ENCODE results near the gene MRPS6. TPM values are rescaled to one million over a fixed set of nuclear protein-coding genes. Genes with fewer than 3 reads are reported as not detected.

MRPS6 gene
- total RNA-seq, 1 experiment from 2014 or later: 55.1 TPM

GRCh38 chr21:34189506-34189905, 116.1 kb downstream of the MRPS6 start (continued):
- TF ChIP-seq, protein P1, sequence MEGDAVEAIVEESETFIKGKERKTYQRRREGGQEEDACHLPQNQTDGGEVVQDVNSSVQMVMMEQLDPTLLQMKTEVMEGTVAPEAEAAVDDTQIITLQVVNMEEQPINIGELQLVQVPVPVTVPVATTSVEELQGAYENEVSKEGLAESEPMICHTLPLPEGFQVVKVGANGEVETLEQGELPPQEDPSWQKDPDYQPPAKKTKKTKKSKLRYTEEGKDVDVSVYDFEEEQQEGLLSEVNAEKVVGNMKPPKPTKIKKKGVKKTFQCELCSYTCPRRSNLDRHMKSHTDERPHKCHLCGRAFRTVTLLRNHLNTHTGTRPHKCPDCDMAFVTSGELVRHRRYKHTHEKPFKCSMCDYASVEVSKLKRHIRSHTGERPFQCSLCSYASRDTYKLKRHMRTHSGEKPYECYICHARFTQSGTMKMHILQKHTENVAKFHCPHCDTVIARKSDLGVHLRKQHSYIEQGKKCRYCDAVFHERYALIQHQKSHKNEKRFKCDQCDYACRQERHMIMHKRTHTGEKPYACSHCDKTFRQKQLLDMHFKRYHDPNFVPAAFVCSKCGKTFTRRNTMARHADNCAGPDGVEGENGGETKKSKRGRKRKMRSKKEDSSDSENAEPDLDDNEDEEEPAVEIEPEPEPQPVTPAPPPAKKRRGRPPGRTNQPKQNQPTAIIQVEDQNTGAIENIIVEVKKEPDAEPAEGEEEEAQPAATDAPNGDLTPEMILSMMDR (IDR thresholded peaks at IDR 0.05 in 2 of 3, conservative IDR thresholded peaks at IDR 0.05 in 1 of 3; ENCODE audit: borderline replicate concordance in 1 of 3, insufficient read depth in 1 of 3, low read depth in 2 of 3, low read length in 2 of 3): no peak
- TF ChIP-seq SP1 (IDR thresholded peaks at IDR 0.05; ENCODE audit: low read depth) (no peak), ZBTB33 (IDR thresholded peaks at IDR 0.05; ENCODE audit: extremely low read depth, insufficient replicate concordance, low read length) (no peak), TCF7L2 (IDR thresholded peaks at IDR 0.05; ENCODE audit: borderline replicate concordance, extremely low read depth, insufficient read depth, insufficient read length) (no peak)

DNA sequence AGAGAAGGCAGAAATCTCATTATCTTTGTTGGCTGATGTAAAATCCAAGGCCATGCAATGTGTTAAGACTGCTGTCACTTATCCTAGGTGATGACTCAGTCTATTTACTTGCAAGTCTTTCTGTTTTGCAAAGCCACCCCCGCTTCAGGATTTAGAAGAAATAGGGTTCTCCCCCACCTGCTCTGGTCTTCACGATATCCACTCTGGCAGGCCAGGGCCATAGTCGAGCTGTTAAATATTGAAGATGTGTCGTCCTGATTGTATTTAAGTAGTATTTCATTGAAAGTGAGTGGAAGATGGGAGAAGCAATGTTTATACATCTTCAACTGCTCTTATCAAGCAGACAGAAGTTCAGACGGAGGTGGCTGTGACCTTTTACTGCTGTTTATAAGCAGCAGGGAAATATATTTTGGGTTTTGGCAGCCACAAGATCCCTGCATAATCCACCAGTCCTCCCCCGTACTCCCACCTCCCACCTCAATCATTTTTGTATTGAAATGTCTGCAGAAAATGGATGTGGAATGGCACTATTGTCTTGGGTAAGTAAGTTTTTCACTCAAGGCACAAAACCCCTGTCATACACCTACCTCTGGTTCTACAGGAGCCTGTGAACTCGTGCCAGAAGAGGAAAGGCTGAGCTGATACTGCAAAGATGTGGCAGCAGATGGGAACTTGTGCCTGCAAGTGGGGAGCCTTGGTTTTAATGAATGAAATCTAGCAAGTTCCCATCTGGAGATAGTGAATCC, 117.4 kb downstream of the MRPS6 start:
- no peaks in the 10 kb centered on the region for H3K36me3 ChIP-seq (ENCODE audit: control insufficient read depth in 1 of 2, insufficient read depth in 2 of 2, low read length in 2 of 2)
- ChIA-PET POLR2A (no interaction called here), RAD21 (ENCODE audit: low non-redundant PET in 1 of 2, low total read pairs in 2 of 2, uncharacterized antibody in 2 of 2, unreplicated experiment in 2 of 2) (no interaction called here), CTCF (interaction anchor here (1.0 kb wide), 1 partner anchor 11 kb away, joined by 3 read pairs; no protein-coding TSS in a partner anchor)
- H3K27me3 ChIP-seq (ENCODE audit: insufficient read depth, low read length): no peaks in the 10 kb centered on the region
- H3K4me2 ChIP-seq (ENCODE audit: low read length): no peak overlapping the region
- BruUV-seq (replicated peaks): no TSS peak
- DNase-seq (ENCODE audit: low read depth, low spot score) (no peak), ATAC-seq (no peak)
- intact Hi-C loops (cut with micrococcal nuclease): no loop called here
- no peaks in the 10 kb centered on the region for H3K79me2 ChIP-seq (ENCODE audit: insufficient read depth, low read length)
- H3K9me2 ChIP-seq (ENCODE audit: insufficient read depth): no peaks in the 10 kb centered on the region
- no peak overlapping the region for H3K27ac ChIP-seq (ENCODE audit: low read depth, low read length)
- no peak overlapping the region for H2AFZ ChIP-seq (ENCODE audit: low read depth, low read length, poor library complexity, severe bottlenecking)
- H3K4me1 ChIP-seq (ENCODE audit: control insufficient read depth in 1 of 2, insufficient read depth in 2 of 2, low read length in 2 of 2): no peaks in the 10 kb centered on the region
- H3K9ac ChIP-seq (ENCODE audit: low read length): no peak overlapping the region
- TF ChIP-seq ZFX (IDR thresholded peaks at IDR 0.05): no peak
- H3K9me3 ChIP-seq (ENCODE audit: control insufficient read depth in 1 of 2, insufficient read depth in 1 of 2, low read depth in 1 of 2, low read length in 2 of 2): no peaks in the 10 kb centered on the region
- no peaks in the 10 kb centered on the region for H4K20me1 ChIP-seq (ENCODE audit: insufficient read depth)
- H3K4me3 ChIP-seq (replicated peaks in 1 of 2; ENCODE audit: low read depth in 1 of 2, low read length in 2 of 2): no peak overlapping the region
